GM21447 (cell line): ENCODE results near the gene OR2AG1.

Experiments used
- ATAC-seq: cut with Tn5 transposase; IDR thresholded peaks from one replicate; pipeline ENCODE4 v1.9.1; 2021; ENCODE audit not compliant: unreplicated experiment

The OR2AG1 gene

GRCh38 chr11:6782720-6783119 is at the start of gene OR2AG1:
Gene OR2AG1 (plus strand): TSS chr11:6783020. CDS start chr11:6785038, 2,018 bp downstream.
- ATAC-seq, result no peak

GRCh38 chr11:6733326-6734275 is 49.2 kb upstream of the OR2AG1 start:
- ATAC-seq, result no peak

GRCh38 chr11:6734616-6735015 is 48.2 kb upstream of the OR2AG1 start:
- ATAC-seq, result no peak

GRCh38 chr11:6735306-6735705 is 47.5 kb upstream of the OR2AG1 start:
- no peak for ATAC-seq

- ATAC-seq, result no peak
Measured at GRCh38 chr11:6736495-6737121, 46.2 kb upstream of the OR2AG1 start.

GRCh38 chr11:6737872-6738466 is 44.9 kb upstream of the OR2AG1 start:
- peak; percentile 83 for ATAC-seq

GRCh38 chr11:6738590-6738989 is 44.2 kb upstream of the OR2AG1 start:
- ATAC-seq, result no peak

GRCh38 chr11:6742260-6742659 is 40.6 kb upstream of the OR2AG1 start:
- no peak for ATAC-seq

- ATAC-seq, result no peak
Measured at GRCh38 chr11:6745018-6745417, 37.8 kb upstream of the OR2AG1 start.

GRCh38 chr11:6745465-6746015 is 37.3 kb upstream of the OR2AG1 start:
- peak; percentile 66 for ATAC-seq

GRCh38 chr11:6746086-6746618 is 36.7 kb upstream of the OR2AG1 start:
- ATAC-seq, result peak; percentile 87

GRCh38 chr11:6746626-6747025 is 36.2 kb upstream of the OR2AG1 start:
- no peak for ATAC-seq

- no peak for ATAC-seq
Measured at GRCh38 chr11:6747097-6747668, 35.6 kb upstream of the OR2AG1 start.

- no peak for ATAC-seq
Measured at GRCh38 chr11:6755303-6755952, 27.4 kb upstream of the OR2AG1 start.

- no peak for ATAC-seq
Measured at GRCh38 chr11:6755953-6756347, 26.9 kb upstream of the OR2AG1 start.

- ATAC-seq, result no peak
Measured at GRCh38 chr11:6757373-6757967, 25.4 kb upstream of the OR2AG1 start.

GRCh38 chr11:6771926-6772893 is 10.6 kb upstream of the OR2AG1 start, which contains the start of gene OR2AG2:
Gene OR2AG2 (minus strand): TSS chr11:6771976. CDS start chr11:6768957, 3,019 bp downstream.
- ATAC-seq, result peak; percentile 92

- ATAC-seq, result no peak
Measured at GRCh38 chr11:6778518-6778917, 4.3 kb upstream of the OR2AG1 start.

- no peak for ATAC-seq
Measured at GRCh38 chr11:6780829-6781228, 2.0 kb upstream of the OR2AG1 start.
